GM19455 (cell line): ENCODE measurements around the gene MPG.
"Not testable (repeated sequence)": the region's sequence is repeated elsewhere in the genome, so short reads cannot be mapped to it uniquely, and the experiment has no call there.

ENCODE experiments used
- ATAC-seq: cut with Tn5 transposase; IDR thresholded peaks from one replicate; pipeline ENCODE4 v1.9.1; 2021; ENCODE audit not compliant: unreplicated experiment

Gene MPG

GRCh38 chr16:77807-78443 is at the start of gene MPG:
TSS of gene MPG (plus strand) at chr16:78225. CDS start at chr16:78310, 85 bp downstream.
- ATAC-seq: peak; percentile 68

GRCh38 chr16:30627-31026 is 47.4 kb upstream of the MPG start:
- not testable (repeated sequence) for ATAC-seq

- not testable (repeated sequence) for ATAC-seq
These were observed 44.7 kb upstream of the MPG start for GRCh38 chr16:33154-33876.

GRCh38 chr16:33877-34647 is 44.0 kb upstream of the MPG start:
- no peak for ATAC-seq

- no peak for ATAC-seq
These were observed 43.4 kb upstream of the MPG start for GRCh38 chr16:34648-34987.

GRCh38 chr16:35011-35677 is 42.9 kb upstream of the MPG start:
- ATAC-seq: no peak

- ATAC-seq: no peak
These were observed 42.2 kb upstream of the MPG start for GRCh38 chr16:35678-36305.

- ATAC-seq: no peak
These were observed 41.6 kb upstream of the MPG start for GRCh38 chr16:36336-36984.

GRCh38 chr16:37511-37910 is 40.5 kb upstream of the MPG start:
- ATAC-seq: no peak

GRCh38 chr16:38206-38605 is 39.8 kb upstream of the MPG start:
- ATAC-seq: not testable (repeated sequence)

GRCh38 chr16:38941-39892 is 38.8 kb upstream of the MPG start:
- peak; percentile 57 for ATAC-seq

- no peak for ATAC-seq
These were observed 36.5 kb upstream of the MPG start for GRCh38 chr16:41439-42068.

GRCh38 chr16:42069-42457 is 36.0 kb upstream of the MPG start:
- no peak for ATAC-seq

GRCh38 chr16:42691-43090 is 35.3 kb upstream of the MPG start:
- no peak for ATAC-seq

- ATAC-seq: no peak
These were observed 34.7 kb upstream of the MPG start for GRCh38 chr16:43294-43693.

- no peak for ATAC-seq
These were observed 33.4 kb upstream of the MPG start for GRCh38 chr16:44655-45054.

- ATAC-seq: no peak
These were observed 32.6 kb upstream of the MPG start for GRCh38 chr16:45454-45853.

- not testable (repeated sequence) for ATAC-seq
These were observed 31.5 kb upstream of the MPG start for GRCh38 chr16:46510-46909.

- no peak for ATAC-seq
These were observed 30.8 kb upstream of the MPG start for GRCh38 chr16:47234-47633.
